ENCODE results near the gene STK31. TPM values are rescaled to one million over a fixed set of nuclear protein-coding genes. Genes with fewer than 3 reads are reported as not detected.
"Not testable (repeated sequence)": the region's sequence is repeated elsewhere in the genome, so short reads cannot be mapped to it uniquely, and the experiment has no call there.

Gene STK31
- total RNA-seq, 1 donor from 2014 or later = 0.46 TPM

GRCh38 chr7:23709081-23709750 lies 803 bp upstream of the STK31 start:
- ATAC-seq (no peak), DNase-seq (ENCODE audit: missing footprints) (no peak)
- intact Hi-C loops (cut with DNase I) = no loop called here

GRCh38 chr7:23712368-23713284 lies 2.6 kb downstream of the STK31 start:
- intact Hi-C loops (cut with DNase I) = loop anchor here (1.0 kb wide), 2 partner anchors 142 to 165 kb away; no protein-coding TSS in a partner anchor
- ATAC-seq (no peak), DNase-seq (ENCODE audit: missing footprints) (no peak)

GRCh38 chr7:23713285-23714149 lies 3.5 kb downstream of the STK31 start:
- no peak for DNase-seq (ENCODE audit: missing footprints)
- intact Hi-C loops (cut with DNase I) = no loop called here
- no peak for ATAC-seq

GRCh38 chr7:23714150-23714464 lies 4.1 kb downstream of the STK31 start:
- DNase-seq (ENCODE audit: missing footprints) (no peak), ATAC-seq (no peak)
- intact Hi-C loops (cut with DNase I) = no loop called here

GRCh38 chr7:23714579-23714978 lies 4.6 kb downstream of the STK31 start:
- no peak for DNase-seq (ENCODE audit: missing footprints)
- intact Hi-C loops (cut with DNase I) = no loop called here
- ATAC-seq = no peak

- DNase-seq (ENCODE audit: missing footprints) (no peak), ATAC-seq (no peak)
- intact Hi-C loops (cut with DNase I) = no loop called here
Measured at GRCh38 chr7:23715099-23715498, 5.1 kb downstream of the STK31 start.

- ATAC-seq (no peak), DNase-seq (ENCODE audit: missing footprints) (no peak)
- intact Hi-C loops (cut with DNase I) = no loop called here
Measured at GRCh38 chr7:23717788-23718187, 7.8 kb downstream of the STK31 start.

GRCh38 chr7:23721456-23721855 lies 11.4 kb downstream of the STK31 start:
- ATAC-seq (no peak), DNase-seq (ENCODE audit: missing footprints) (no peak)
- intact Hi-C loops (cut with DNase I) = no loop called here

GRCh38 chr7:23722587-23723216 lies 12.7 kb downstream of the STK31 start:
- ATAC-seq; DNase-seq (ENCODE audit: missing footprints); intact Hi-C loops (cut with DNase I): not testable (repeated sequence)

GRCh38 chr7:23724113-23724512 lies 14.1 kb downstream of the STK31 start:
- ATAC-seq; intact Hi-C loops (cut with DNase I); DNase-seq (ENCODE audit: missing footprints): not testable (repeated sequence)

GRCh38 chr7:23742051-23742450 lies 32.0 kb downstream of the STK31 start:
- intact Hi-C loops (cut with DNase I) = no loop called here
- DNase-seq (ENCODE audit: missing footprints) = no peak
- ATAC-seq = no peak

GRCh38 chr7:23743226-23743625 lies 33.2 kb downstream of the STK31 start:
- ATAC-seq (no peak), DNase-seq (ENCODE audit: missing footprints) (no peak)
- intact Hi-C loops (cut with DNase I) = no loop called here

GRCh38 chr7:23746629-23747028 lies 36.6 kb downstream of the STK31 start:
- no peak for DNase-seq (ENCODE audit: missing footprints)
- intact Hi-C loops (cut with DNase I) = no loop called here
- ATAC-seq = no peak

- intact Hi-C loops (cut with DNase I) = no loop called here
- ATAC-seq = no peak
Measured at GRCh38 chr7:23751852-23752251, 41.8 kb downstream of the STK31 start.

GRCh38 chr7:23758839-23759238 lies 48.8 kb downstream of the STK31 start:
- DNase-seq (ENCODE audit: missing footprints); ATAC-seq; intact Hi-C loops (cut with DNase I): not testable (repeated sequence)

More at GRCh38 chr7:23751852-23752251, 41.8 kb downstream of the STK31 start:
- no peak for DNase-seq (ENCODE audit: missing footprints)

- ATAC-seq (no peak), DNase-seq (ENCODE audit: missing footprints) (no peak)
- intact Hi-C loops (cut with DNase I) = no loop called here
Measured at GRCh38 chr7:23759671-23760391, 49.8 kb downstream of the STK31 start.

- intact Hi-C loops (cut with DNase I) = no loop called here
- DNase-seq (ENCODE audit: missing footprints) (no peak), ATAC-seq (no peak)
Measured at GRCh38 chr7:23765943-23766342, 55.9 kb downstream of the STK31 start.

- intact Hi-C loops (cut with DNase I) = no loop called here
- DNase-seq (ENCODE audit: missing footprints) = no peak
- no peak for ATAC-seq
Measured at GRCh38 chr7:23767514-23767913, 57.5 kb downstream of the STK31 start.

Data from Right ventricle myocardium inferior (tissue), 1 donor.